Esophagus squamous epithelium (tissue), 5 donors: ENCODE measurements around the gene GINS2. TPM values are rescaled to one million over a fixed set of nuclear protein-coding genes. Genes with fewer than 3 reads are reported as not detected.

Experiments
- DNase-seq: peaks from one replicate; lab custom pipeline; 2025; lab: John Stamatoyannopoulos, UW
- H3K27ac ChIP-seq, 4 donors: fragments of 200-600 bp; sonication (generic); one replicate each; pipeline ENCODE4 v1.5.1; 2016 to 2019; ENCODE audit warnings: mild to moderate bottlenecking in 1 of 4
- H3K27me3 ChIP-seq, 4 donors: fragments of 200-600 bp; sonication (generic); 1 replicate in 3 of 4; 2 replicates in 1 of 4; pipeline versions ENCODE4 v1.5.1 to v1.6.0; 2017 to 2021; ENCODE audit warnings: antibody characterized with exemption in 1 of 4
- H3K36me3 ChIP-seq, 3 donors: fragments of 200-600 bp; sonication (generic); one replicate each; pipeline ENCODE4 v1.5.1; 2016 to 2019
- H3K4me1 ChIP-seq, 3 donors: fragments of 200-600 bp; sonication (generic); one replicate each; pipeline ENCODE4 v1.5.1; 2017 to 2019
- H3K4me3 ChIP-seq, 4 donors: fragments of 200-600 bp; sonication (generic); 1 replicate in 3 of 4; 2 replicates in 1 of 4; pipeline ENCODE4 v1.5.1; 2016 to 2019; ENCODE audit warnings: mild to moderate bottlenecking in 2 of 4, moderate library complexity in 1 of 4
- H3K9me3 ChIP-seq, 3 donors: fragments of 200-600 bp; sonication (generic); one replicate each; pipeline ENCODE4 v1.5.1; 2016 to 2019
- CTCF ChIP-seq, 6 experiments: fragments of 450-650 bp in 4 of 6; fragments of 200-600 bp in 2 of 6; sonication (generic) in 2 of 6; IDR thresholded peaks; one replicate each; pipeline ENCODE4 v1.5.1; 2016 to 2019; ENCODE audit warnings: antibody characterized with exemption in 6 of 6, mild to moderate bottlenecking in 4 of 6, moderate library complexity in 4 of 6
- POLR2A ChIP-seq, 4 donors: fragments of 450-650 bp; IDR thresholded peaks; one replicate each; pipeline ENCODE4 v1.6.1; 2017; ENCODE audit warnings: antibody characterized with exemption in 4 of 4, mild to moderate bottlenecking in 4 of 4, moderate library complexity in 3 of 4
- WGBS, 2 donors: methylation state at CpG; one replicate each; pipeline ENCODE4 v1.1.5; 2018; 5-methylcytosine and 5-hydroxymethylcytosine counted together
- intact Hi-C: fragments of 100-400 bp; cut with DNase I; formaldehyde crosslinking; loops from one replicate; pipeline ENCODE4 v1.15.0; 2022
- total RNA-seq, 4 donors: library from RNA; depleted of rRNA; stranded (reverse); fragments of >200 nt; gene quantifications; one replicate each; pipeline ENCODE4 v1.1.0, GENCODE V29; 2016
- donor health status: DM: yes; HTN: yes; CAD: no.

Gene GINS2
- total RNA-seq, 4 donors from 2014 or later = 2.5 to 12.6 (median 6.7) TPM

DNA sequence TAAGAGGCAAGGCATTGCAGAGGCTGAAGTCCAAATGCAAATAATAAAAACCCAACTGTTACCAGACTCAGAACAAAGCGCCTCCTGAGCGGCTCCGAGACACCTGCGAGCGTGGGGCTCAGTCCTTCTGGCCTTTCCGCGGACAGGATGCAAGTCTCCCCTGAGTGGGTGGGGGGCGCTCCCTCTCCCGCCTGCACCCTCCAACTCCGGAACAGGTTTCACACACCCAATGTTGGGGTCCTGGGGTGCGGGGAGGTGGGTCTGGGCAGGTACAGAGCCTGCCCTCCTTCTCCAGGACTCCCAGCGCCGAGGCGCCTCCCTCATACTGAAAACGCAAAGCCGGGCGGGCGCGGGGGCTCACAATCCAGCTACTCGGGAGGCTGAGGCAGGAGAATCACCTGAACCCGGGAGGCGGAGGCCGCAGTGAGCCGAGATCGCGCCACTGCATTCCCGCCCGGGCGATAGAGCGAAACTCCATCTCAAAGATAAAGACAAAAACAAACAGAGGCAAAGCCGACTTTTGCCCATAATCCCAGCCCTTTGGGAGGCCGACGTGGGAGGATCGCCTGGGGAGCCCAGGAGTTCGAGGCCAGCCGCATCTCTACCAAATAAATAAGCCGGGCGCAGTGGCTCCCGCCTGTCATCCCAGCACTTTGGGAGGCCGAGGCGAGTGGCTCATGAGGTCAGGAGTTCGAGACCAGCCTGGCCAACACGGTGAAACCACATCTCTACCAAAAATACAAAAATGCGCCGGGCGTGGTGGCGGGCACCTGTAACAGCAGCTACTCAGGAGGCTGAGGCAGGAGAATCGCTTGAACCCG is 893 bp downstream of the GINS2 start:
- DNase-seq = no peak

DNA sequence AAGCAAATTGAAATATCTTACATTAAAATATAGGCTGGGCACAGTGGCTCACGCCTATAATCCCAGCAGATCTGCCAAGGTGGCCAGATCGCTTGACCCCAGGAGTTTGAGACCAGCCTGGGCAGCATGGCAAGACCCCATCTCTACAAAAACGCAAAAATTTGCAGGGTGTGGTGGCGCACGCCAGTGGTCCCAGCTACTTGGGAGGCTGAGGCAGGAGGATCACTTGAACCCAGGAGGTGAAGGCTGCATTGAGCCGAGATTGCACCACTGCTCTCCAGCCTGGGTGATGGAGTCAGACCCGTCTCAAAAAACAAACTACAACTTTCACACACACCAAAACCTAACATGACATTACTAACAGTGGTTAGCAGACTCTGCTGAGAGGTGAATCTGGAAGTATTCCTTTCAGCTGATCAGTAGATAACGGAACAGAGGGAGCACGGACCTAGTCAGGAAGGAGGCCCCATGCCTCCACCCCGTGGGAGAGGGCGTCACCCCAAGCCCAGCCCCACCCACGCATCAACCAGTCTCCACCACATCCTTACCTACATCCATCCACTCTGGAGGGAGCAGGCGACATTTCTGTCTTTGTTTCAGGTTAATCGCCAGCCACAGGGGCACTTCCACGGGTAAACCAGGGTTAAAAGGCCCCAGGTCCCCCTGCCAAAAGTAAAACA is 1.7 kb downstream of the GINS2 start:
- no peak overlapping the region for H3K4me3 ChIP-seq
- no peaks in the 10 kb centered on the region for H3K9me3 ChIP-seq
- peaks cover 8 to 31% (median 8%) of the 10 kb centered on the region in 3 donors for H3K4me1 ChIP-seq
- 72 to 76% methylated on average over 10 to 13 of the region's 15 CpGs for WGBS, 2 donors
- DNase-seq = no peak
- intact Hi-C loops = no loop called here
- H3K27ac ChIP-seq = no peak overlapping the region
- H3K27me3 ChIP-seq = peaks cover 0 to 25% (median 0%) of the 10 kb centered on the region in 4 donors
- no peak for TF ChIP-seq CTCF (IDR thresholded peaks at IDR 0.05)
- TF ChIP-seq POLR2A (IDR thresholded peaks at IDR 0.05) = no peak
- no peaks in the 10 kb centered on the region for H3K36me3 ChIP-seq

More for the DNA sequence above, 893 bp downstream of the GINS2 start:
- no peak for TF ChIP-seq CTCF (IDR thresholded peaks at IDR 0.05)
- no peak for TF ChIP-seq POLR2A (IDR thresholded peaks at IDR 0.05)
- H3K36me3 ChIP-seq = no peaks in the 10 kb centered on the region
- peaks cover 8 to 31% (median 8%) of the 10 kb centered on the region in 3 donors for H3K4me1 ChIP-seq
- H3K27ac ChIP-seq = no peak overlapping the region
- H3K4me3 ChIP-seq = peak overlapping the region; percentile 52 to 72 (median 70)
- intact Hi-C loops = no loop called here
- no peaks in the 10 kb centered on the region for H3K9me3 ChIP-seq
- H3K27me3 ChIP-seq = peaks cover 0 to 31% (median 0%) of the 10 kb centered on the region in 4 donors
- 65 to 74% methylated on average over 19 to 45 of the region's 49 CpGs for WGBS, 2 donors

- Histone ChIP-seq H3K27ac (no peak overlapping the region), H3K27me3 (peaks cover 0 to 15% (median 0%) of the 10 kb centered on the region in 4 donors), H3K9me3 (no peaks in the 10 kb centered on the region), H3K36me3 (peaks cover 0 to 6% (median 0%) of the 10 kb centered on the region in 3 donors), H3K4me3 (no peak overlapping the region), H3K4me1 (peaks cover 8 to 27% (median 8%) of the 10 kb centered on the region in 3 donors)
- TF ChIP-seq CTCF (IDR thresholded peaks at IDR 0.05) = no peak
- no peak for TF ChIP-seq POLR2A (IDR thresholded peaks at IDR 0.05)
- DNase-seq = no peak
- intact Hi-C loops = no loop called here
- WGBS, 2 donors = 96 to 100% methylated on average over 1 to 2 of the region's 2 CpGs
Observed at GRCh38 chr16:85685251-85685650, 3.5 kb downstream of the GINS2 start.

- no peak for DNase-seq
- Histone ChIP-seq H3K27ac (no peak overlapping the region), H3K27me3 (peaks cover 0 to 4% (median 0%) of the 10 kb centered on the region in 4 donors), H3K9me3 (no peaks in the 10 kb centered on the region), H3K4me3 (no peak overlapping the region), H3K4me1 (peaks cover 4 to 9% (median 6%) of the 10 kb centered on the region in 3 donors), H3K36me3 (peaks cover 0 to 14% (median 0%) of the 10 kb centered on the region in 3 donors)
- intact Hi-C loops = no loop called here
- TF ChIP-seq CTCF (IDR thresholded peaks at IDR 0.05) (no peak), POLR2A (IDR thresholded peaks at IDR 0.05) (no peak)
Observed at GRCh38 chr16:85683363-85683762, 5.4 kb downstream of the GINS2 start.

- Histone ChIP-seq H3K27ac (no peak overlapping the region), H3K36me3 (peaks cover 0 to 22% (median 0%) of the 10 kb centered on the region in 3 donors), H3K9me3 (no peaks in the 10 kb centered on the region), H3K4me3 (no peak overlapping the region), H3K4me1 (peaks cover 0 to 1% (median 0%) of the 10 kb centered on the region in 3 donors), H3K27me3 (peaks cover 0 to under 1% (median 0%) of the 10 kb centered on the region in 4 donors)
- 78 to 88% methylated on average over 4 to 8 of the region's 9 CpGs for WGBS, 2 donors
- no peak for DNase-seq
- no peak for TF ChIP-seq CTCF (IDR thresholded peaks at IDR 0.05)
- TF ChIP-seq POLR2A (IDR thresholded peaks at IDR 0.05) = no peak
- intact Hi-C loops = no loop called here
Observed at GRCh38 chr16:85682516-85682915, 6.2 kb downstream of the GINS2 start.
